ENCODE data around the gene SNX1.
A peak's percentile ranks its signal among the peaks of the same experiment; 100 is the strongest.
"Not testable (repeated sequence)": the region's sequence is repeated elsewhere in the genome, so short reads cannot be mapped to it uniquely, and the experiment has no call there.

Gene SNX1

DNA sequence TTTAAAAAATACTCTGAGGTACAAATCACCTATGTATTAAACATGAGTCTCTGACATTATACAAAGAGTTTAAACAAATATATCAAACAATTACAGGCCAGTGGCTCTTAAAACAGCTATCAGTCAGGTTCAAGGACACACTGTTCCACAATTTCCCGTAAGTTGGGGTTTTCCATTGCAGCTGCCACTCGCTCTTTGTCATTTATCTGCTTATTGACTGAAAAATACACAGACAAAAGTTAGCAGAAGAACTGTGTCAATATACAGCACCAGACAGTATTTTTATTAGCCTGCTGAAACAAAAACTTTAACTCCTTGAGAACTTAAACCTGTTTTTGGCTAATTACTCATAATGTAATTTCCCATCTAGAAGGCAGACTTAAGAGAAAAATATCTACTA is 23.0 kb upstream of the SNX1 start:
- DNase-seq (ENCODE audit: low read depth) = no peak

- DNase-seq (ENCODE audit: low read depth) = not testable (repeated sequence)
Observed at GRCh38 chr15:64073496-64073895, 22.3 kb upstream of the SNX1 start.

GRCh38 chr15:64082757-64083156 is 13.0 kb upstream of the SNX1 start:
- no peak for DNase-seq (ENCODE audit: low read depth)

DNA sequence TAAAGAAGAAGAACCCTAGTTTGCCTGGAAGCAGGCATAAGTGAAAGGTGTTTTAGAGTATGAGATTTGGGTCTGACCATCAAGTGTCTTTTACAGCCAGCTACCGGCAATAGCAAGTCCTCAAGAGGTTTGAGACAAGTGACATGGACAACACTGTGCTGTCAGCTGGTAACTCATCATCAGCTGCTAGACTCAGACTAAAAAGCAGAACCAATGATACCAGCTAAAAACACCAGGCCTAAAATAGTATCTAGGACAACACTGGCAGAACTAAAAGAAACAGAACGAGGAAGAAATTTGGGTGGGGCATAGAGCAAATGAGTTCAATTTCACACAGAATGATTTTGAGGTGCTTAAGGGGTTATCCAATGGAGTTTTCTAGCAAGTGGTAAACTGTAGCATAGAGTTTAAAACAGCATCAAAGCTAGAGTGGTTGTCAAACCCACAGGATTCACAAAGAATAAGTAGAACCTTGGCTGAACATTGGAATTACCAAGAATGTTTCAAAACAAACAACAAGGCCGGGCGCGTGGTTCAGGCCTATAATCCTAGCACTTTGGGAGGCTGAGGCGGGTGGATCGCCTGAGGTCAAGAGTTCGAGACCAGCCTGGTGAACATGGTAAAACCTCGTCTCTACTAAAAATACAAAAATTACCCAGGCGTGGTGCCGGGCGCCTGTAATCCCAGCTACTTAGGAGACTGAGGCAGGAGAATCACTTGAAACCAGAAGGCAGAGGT is 6.1 kb upstream of the SNX1 start:
- no peak for DNase-seq (ENCODE audit: low read depth)

DNA sequence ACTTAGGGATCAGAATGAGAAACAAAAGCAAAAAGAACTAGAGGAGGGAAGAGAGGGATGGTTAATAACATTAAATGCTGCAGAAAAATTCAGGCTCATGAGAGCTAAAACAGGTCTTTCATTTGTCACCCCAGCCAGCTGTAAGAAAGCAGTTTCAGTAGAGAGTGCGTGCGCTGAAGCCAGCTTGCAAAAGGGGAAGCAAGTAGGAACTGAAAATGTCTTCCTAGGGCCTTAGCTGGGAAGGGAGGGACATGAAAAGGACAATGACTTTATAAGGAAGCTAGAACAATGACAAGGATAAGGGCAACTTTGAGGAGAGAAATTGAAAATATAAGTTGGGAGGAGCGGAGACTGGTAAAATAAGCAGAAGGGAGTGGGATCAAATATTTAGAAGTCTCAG is 5.3 kb upstream of the SNX1 start:
- no peak for DNase-seq (ENCODE audit: low read depth)

DNA sequence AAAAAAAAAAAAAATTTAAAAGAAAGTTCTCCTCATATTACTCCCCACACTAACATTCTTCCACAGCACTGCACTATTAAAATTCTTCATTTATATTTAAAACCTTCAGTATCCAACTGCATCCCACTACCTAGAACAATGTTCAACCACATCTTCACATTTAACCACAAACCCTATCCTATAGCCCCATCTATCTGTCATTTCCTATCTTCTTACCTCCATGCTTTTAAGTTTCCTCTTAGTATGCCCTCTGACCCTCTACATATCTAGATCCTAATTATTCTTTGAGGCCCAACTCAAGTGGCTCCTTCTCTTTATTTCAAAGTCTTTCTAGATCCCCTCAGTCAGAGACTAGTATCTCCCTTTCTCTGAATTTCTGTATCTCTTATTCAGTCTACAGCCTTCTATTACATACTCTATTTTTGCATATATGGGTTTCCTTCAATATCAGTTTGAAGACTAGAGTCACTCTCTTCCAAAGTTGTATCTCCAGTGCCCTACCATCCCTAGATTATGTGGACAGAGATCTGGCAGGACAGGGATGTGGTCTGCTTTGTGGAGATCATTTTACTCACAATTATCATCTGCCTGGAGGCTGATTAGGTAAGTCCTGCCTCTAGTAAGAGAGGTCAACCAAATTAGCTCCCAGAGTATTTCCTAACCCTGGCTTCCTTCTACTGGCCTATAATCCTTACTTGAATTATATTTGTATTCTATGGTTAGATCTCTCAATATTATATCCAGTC is 3.5 kb upstream of the SNX1 start:
- no peak for DNase-seq (ENCODE audit: low read depth)

DNA sequence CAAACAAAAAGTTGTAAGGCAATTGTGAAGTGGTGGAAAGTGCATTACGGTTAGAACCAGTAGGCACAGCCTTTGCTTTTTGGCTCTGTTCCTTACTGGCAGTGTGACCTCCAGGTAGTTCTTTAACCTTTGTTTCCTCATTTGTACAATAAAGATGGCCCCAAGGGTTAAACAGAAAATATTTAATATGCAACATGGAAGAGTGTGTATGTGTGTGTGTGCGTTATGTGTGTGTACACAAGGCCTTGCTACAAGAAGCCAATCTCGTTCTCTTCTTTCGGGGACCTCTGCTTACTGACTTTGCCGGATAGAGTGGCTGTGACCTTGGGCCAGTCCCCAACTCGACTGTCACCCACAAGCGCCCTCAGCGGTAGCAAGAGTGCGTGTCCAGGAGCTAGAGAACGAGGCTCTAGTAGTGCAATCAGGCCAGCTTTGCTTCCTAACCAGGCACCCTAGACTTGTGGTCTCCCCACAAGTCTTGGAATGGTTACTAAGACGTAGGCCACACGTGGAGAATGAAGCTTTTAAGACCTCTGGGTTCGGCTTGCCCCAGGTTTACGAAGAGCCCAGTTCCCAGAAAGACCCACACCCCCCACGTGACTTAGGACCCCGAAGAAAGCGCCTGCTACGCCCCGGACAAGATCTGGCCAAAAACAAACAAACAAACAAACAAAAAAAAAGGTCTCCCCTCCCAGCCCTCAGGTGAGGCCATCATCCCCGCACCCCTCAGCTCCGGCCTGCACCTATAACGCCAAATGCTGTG is 2.7 kb upstream of the SNX1 start:
- DNase-seq (ENCODE audit: low read depth) = no peak

GRCh38 chr15:64093627-64094417 is 2.0 kb upstream of the SNX1 start, which contains the start of gene CIAO2A:
Gene CIAO2A, minus strand, starts transcription at chr15:64093838. Its CDS starts 70 bp downstream, at chr15:64093768.
- peak; percentile 99 for DNase-seq (ENCODE audit: low read depth)

GRCh38 chr15:64095431-64095794 is 369 bp upstream of the SNX1 start:
- no peak for DNase-seq (ENCODE audit: low read depth)

GRCh38 chr15:64096668-64097384 is 1.0 kb downstream of the SNX1 start:
- DNase-seq (ENCODE audit: low read depth) = peak; percentile 14

GRCh38 chr15:64099379-64099778 is 3.6 kb downstream of the SNX1 start:
- DNase-seq (ENCODE audit: low read depth) = no peak

DNA sequence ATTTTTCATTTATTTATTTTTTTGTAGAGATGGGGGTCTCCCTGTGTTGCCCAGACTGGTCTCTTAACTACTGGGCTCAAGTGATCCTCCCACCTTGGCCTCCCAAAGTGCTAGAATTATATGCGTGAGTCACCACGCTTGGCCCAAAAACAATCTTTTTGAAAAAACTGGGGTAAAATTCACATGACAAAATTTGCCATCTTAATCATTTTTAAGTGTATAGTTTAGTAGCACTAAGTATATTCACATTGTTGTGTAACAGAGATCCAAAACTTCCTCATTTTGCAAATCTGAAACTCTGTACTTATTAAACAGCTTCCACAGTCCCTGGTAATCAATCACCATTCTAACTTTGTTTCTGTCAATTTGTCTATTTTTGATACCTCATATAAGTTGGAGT is 5.2 kb downstream of the SNX1 start:
- no peak for DNase-seq (ENCODE audit: low read depth)

DNA sequence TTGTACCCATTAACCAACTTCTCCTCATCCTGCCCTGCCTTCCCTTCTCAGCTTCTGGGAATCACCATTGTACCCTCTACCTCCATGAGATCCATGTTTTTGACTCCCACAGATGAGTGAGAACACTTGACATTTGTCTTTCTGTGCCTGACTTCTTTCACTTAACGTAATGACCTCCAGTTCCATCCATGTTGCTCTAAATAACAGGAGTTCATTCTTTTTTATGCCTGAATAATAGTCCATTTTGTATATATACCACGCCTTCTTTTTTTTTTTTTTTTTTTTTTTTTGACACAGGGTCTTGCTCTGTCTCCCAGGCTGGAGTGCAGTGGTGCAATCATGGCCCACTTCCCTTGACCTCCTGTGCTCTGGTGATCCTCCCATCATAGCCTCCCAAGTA is 6.7 kb downstream of the SNX1 start:
- DNase-seq (ENCODE audit: low read depth) = no peak

DNA sequence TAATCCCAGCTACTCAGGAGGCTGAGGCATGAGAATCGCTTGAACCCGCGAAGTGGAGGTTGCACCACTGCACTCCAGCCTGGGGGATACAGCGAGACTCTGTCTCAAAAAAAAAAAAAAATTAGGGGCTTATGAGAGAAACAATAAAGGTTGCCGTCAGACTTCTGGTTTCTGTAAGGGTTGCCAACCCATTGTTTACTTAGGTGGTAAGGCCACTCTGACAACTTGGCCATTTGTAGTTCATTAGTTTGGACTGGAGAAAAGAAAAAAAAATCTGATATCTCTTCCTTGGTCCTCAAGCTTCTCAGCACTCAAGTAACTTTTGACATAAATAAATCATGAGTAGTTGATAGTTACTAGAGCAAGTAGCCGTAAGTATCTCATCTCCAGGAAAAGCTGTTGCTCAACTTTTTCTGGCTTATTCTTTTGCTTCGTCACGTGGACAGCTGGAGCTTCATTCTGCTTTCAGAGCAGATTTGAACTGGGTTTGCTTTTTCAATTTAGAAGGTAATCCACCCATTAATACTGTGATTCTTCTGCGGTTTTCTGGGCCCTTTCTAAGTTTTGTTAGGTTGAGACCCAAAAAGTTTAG is 9.4 kb downstream of the SNX1 start:
- DNase-seq (ENCODE audit: low read depth) = no peak

DNA sequence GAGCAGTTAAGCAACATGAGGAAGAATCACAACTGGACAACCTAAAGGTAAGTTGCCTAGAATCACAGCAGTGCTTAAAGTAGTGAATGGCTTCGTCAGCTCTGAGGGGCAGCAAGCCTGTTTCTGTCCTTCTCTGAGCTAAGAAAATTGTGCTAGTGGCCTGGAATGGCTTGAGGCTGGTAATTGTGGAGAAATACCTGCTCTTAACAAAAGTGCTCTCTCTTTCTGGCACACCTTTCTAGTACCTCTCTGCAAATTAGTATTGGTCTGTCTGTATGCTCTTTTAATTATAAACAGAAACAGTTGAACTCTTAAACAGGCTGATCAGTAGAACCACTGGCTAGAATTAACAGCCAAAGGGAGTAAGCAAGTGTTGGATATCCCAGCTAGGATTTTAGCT is 11.6 kb downstream of the SNX1 start:
- no peak for DNase-seq (ENCODE audit: low read depth)

DNA sequence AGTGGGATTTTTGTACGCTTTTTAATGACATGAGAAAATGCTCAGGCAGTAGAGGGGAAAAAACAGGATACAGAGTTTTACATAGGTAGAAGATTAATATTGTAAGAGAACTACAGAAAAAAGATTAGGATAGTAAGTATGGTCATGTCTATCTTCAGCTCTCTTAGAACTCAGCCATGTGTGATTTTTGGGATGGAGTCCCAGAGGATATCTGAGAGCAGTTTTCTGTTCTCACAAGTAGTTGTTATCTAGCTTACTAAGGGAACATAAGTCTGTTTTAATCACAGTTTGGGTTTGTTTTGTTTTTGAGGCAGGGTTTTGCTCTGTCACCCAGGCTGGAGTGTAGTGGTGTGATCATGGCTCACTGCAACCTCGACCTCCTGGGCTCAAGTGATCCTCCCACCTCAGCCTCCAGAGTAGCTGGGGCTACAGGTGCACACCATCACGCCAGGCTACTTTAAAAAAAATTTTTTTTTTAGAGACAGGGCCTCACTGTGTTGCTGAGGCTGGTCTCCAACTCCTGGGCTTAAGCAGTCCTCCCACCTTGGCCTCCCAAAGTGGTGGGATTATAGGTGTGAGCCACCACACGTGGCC is 14.4 kb downstream of the SNX1 start:
- not testable (repeated sequence) for DNase-seq (ENCODE audit: low read depth)

GRCh38 chr15:64110950-64111678 is 15.3 kb downstream of the SNX1 start:
- DNase-seq (ENCODE audit: low read depth) = no peak

DNA sequence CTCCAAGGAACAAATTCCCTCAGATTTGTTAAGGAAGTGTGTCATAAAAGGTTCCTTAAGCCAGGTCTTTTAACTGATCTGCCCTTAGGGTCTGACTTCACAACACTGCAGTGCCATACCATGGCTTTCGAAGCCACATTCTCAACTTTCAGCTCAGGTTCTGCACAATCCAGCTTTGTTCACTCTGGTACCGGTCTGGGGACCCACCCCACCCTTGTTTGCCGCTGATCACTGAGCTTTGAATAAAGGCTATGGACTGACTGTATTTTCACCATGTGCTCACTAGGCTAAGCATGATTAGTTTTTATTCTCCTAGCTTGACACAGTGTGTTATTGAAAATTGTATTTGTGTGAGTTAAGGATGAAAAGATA is 15.9 kb downstream of the SNX1 start:
- DNase-seq (ENCODE audit: low read depth) = no peak

- DNase-seq (ENCODE audit: low read depth) = no peak
Observed at GRCh38 chr15:64112073-64112772, 16.4 kb downstream of the SNX1 start.
